Measurements from ENCODE around the gene ATP11B.

- TF ChIP-seq CTCF (IDR thresholded peaks at IDR 0.05; ENCODE audit: insufficient read depth, low read length, poor library complexity, severe bottlenecking) (no peak), EZH2phosphoT487 (conservative IDR thresholded peaks at IDR 0.05; ENCODE audit: low read length) (no peak)
These were observed 3.0 kb downstream of the ATP11B start for GRCh38 chr3:182796310-182796709.
